Vagina (tissue), 2 donors: Measurements from ENCODE around the gene ZNF580.

ENCODE experiments used
- CTCF ChIP-seq, 3 experiments: fragments of 450-650 bp in 2 of 3; fragments of 200-600 bp in 1 of 3; sonication (generic) in 1 of 3; IDR thresholded peaks; one replicate each; pipeline ENCODE4 v1.5.1; 2017 to 2019; ENCODE audit warnings: antibody characterized with exemption in 3 of 3, mild to moderate bottlenecking in 2 of 3, moderate library complexity in 2 of 3
- POLR2A ChIP-seq, 2 donors: fragments of 450-650 bp; IDR thresholded peaks; one replicate each; pipeline ENCODE4 v1.6.1; 2017; ENCODE audit warnings: antibody characterized with exemption in 2 of 2, mild to moderate bottlenecking in 2 of 2, moderate library complexity in 2 of 2
- POLR2AphosphoS5 ChIP-seq, 2 donors: sonication (generic); formaldehyde crosslinking; IDR thresholded peaks; one replicate each; pipeline ENCODE4 v1.9.0; 2017; ENCODE audit warnings: antibody characterized with exemption in 2 of 2, mild to moderate bottlenecking in 2 of 2, low read depth in 1 of 2; ENCODE audit not compliant: insufficient read depth in 1 of 2

- TF ChIP-seq POLR2A (IDR thresholded peaks at IDR 0.05), result no peak
- TF ChIP-seq CTCF (IDR thresholded peaks at IDR 0.05), result no peak
- no peak for TF ChIP-seq POLR2AphosphoS5 (IDR thresholded peaks at IDR 0.05; ENCODE audit: insufficient read depth in 1 of 2, low read depth in 1 of 2)
Observed at GRCh38 chr19:55593096-55593772, 47.6 kb upstream of the ZNF580 start.
